Body of pancreas (tissue), 4 donors: ENCODE data around the gene AKR1C4. TPM values are rescaled to one million over a fixed set of nuclear protein-coding genes. Genes with fewer than 3 reads are reported as not detected.
"Not testable (repeated sequence)": the region's sequence is repeated elsewhere in the genome, so short reads cannot be mapped to it uniquely, and the experiment has no call there.

Experiments
- ATAC-seq: fragments of 150-250 bp; one replicate; pipeline ENCODE4 v1.9.1; 2016
- DNase-seq, 4 donors: peaks; one replicate each; pipeline ENCODE4 v3.0.0-alpha.2; 2019
- H3K27ac ChIP-seq, 4 donors: fragments of 200-600 bp; sonication (generic); 1 replicate in 3 of 4; 2 replicates in 1 of 4; pipeline versions ENCODE4 v1.5.1 to v1.6.1; 2016 to 2019; ENCODE audit warnings: mild to moderate bottlenecking in 1 of 4, mixed read lengths in 1 of 4, moderate library complexity in 1 of 4
- H3K27me3 ChIP-seq, 2 donors: fragments of 200-600 bp; sonication (generic); one replicate each; pipeline ENCODE4 v1.6.0; 2016; ENCODE audit warnings: mild to moderate bottlenecking in 1 of 2
- H3K36me3 ChIP-seq, 2 donors: fragments of 200-600 bp; sonication (generic); replicated peaks in 1 of 2; 2 replicates each; pipeline ENCODE4 v1.5.1; 2016; ENCODE audit warnings: low read depth in 2 of 2; ENCODE audit not compliant: insufficient read depth in 1 of 2
- H3K4me1 ChIP-seq: fragments of 200-600 bp; sonication (generic); one replicate; pipeline ENCODE4 v1.6.0; 2016
- H3K4me3 ChIP-seq, 2 donors: fragments of 200-600 bp; sonication (generic); 1 replicate in 1 of 2; 2 replicates in 1 of 2; pipeline ENCODE4 v1.5.1; 2016 to 2019
- H3K9me3 ChIP-seq, 3 donors: fragments of 200-600 bp; sonication (generic); 1 replicate in 2 of 3; 2 replicates in 1 of 3; pipeline ENCODE4 v1.5.1; 2016
- CTCF ChIP-seq, 7 experiments: fragments of 450-650 bp in 4 of 7; fragments of 200-600 bp in 3 of 7; sonication (generic) in 3 of 7; IDR thresholded peaks; one replicate each; pipeline ENCODE4 v1.5.1; 2016 to 2019; ENCODE audit warnings: antibody characterized with exemption in 7 of 7
- POLR2A ChIP-seq, 3 donors: fragments of 450-650 bp; IDR thresholded peaks; one replicate each; pipeline ENCODE4 v1.6.1; 2016; ENCODE audit warnings: antibody characterized with exemption in 3 of 3, mild to moderate bottlenecking in 2 of 3
- WGBS, 2 donors: methylation state at CpG; one replicate each; pipeline ENCODE4 v1.1.5; 2017; 5-methylcytosine and 5-hydroxymethylcytosine counted together
- intact Hi-C: fragments of 100-400 bp; cut with DNase I; formaldehyde crosslinking; loops from one replicate; pipeline ENCODE4 v1.15.1; 2023
- total RNA-seq, 2 donors: library from RNA; depleted of rRNA; stranded (reverse); fragments of >200 nt; gene quantifications; one replicate each; pipeline ENCODE4 v1.1.0, GENCODE V29; 2016

Gene AKR1C4
- total RNA-seq, 2 donors from 2014 or later, result 1.0 TPM; not detected in 1

- no peak for ATAC-seq
- DNase-seq, result no peak
- no peak for TF ChIP-seq CTCF (IDR thresholded peaks at IDR 0.05)
- no peak for TF ChIP-seq POLR2A (IDR thresholded peaks at IDR 0.05)
- intact Hi-C loops, result no loop called here
- Histone ChIP-seq H3K4me3 (no peak overlapping the region), H3K27ac (no peak overlapping the region), H3K36me3 (no peaks in the 10 kb centered on the region), H3K4me1 (no peaks in the 10 kb centered on the region), H3K27me3 (no peaks in the 10 kb centered on the region), H3K9me3 (peaks cover 0 to 28% (median 0%) of the 10 kb centered on the region in 3 donors)
- WGBS, 2 donors, result 47 to 63% methylated on average over 2 of the region's 2 CpGs
Observed at GRCh38 chr10:5163487-5163886, 33.1 kb upstream of the AKR1C4 start.

GRCh38 chr10:5165738-5166137 lies 30.9 kb upstream of the AKR1C4 start:
- WGBS, 2 donors, result 0 to 13% methylated on average over 1 of the region's 1 CpG
- Histone ChIP-seq H3K27ac (no peak overlapping the region), H3K9me3 (peaks cover 0 to 31% (median 0%) of the 10 kb centered on the region in 3 donors), H3K4me3 (no peak overlapping the region), H3K27me3 (no peaks in the 10 kb centered on the region), H3K4me1 (no peaks in the 10 kb centered on the region), H3K36me3 (no peaks in the 10 kb centered on the region)
- intact Hi-C loops, result no loop called here
- DNase-seq (no peak), ATAC-seq (no peak)
- TF ChIP-seq POLR2A (IDR thresholded peaks at IDR 0.05) (no peak), CTCF (IDR thresholded peaks at IDR 0.05) (no peak)

GRCh38 chr10:5168897-5169420 lies 27.7 kb upstream of the AKR1C4 start:
- peaks cover 0 to 31% (median 0%) of the 10 kb centered on the region in 3 donors for H3K9me3 ChIP-seq

GRCh38 chr10:5175581-5175980 lies 21.1 kb upstream of the AKR1C4 start:
- intact Hi-C loops, ATAC-seq, H3K27ac ChIP-seq, DNase-seq, H3K36me3 ChIP-seq, H3K27me3 ChIP-seq, H3K9me3 ChIP-seq, H3K4me1 ChIP-seq, H3K4me3 ChIP-seq: not testable (repeated sequence)
- 80 to 93% methylated on average over 3 of the region's 3 CpGs for WGBS, 2 donors

More at GRCh38 chr10:5168897-5169420, 27.7 kb upstream of the AKR1C4 start:
- Histone ChIP-seq H3K27ac (no peak overlapping the region), H3K36me3 (no peaks in the 10 kb centered on the region), H3K27me3 (no peaks in the 10 kb centered on the region), H3K4me3 (no peak overlapping the region), H3K4me1 (no peaks in the 10 kb centered on the region)
- DNase-seq (no peak), ATAC-seq (no peak)
- intact Hi-C loops, result no loop called here
- WGBS, 2 donors, result 64 to 82% methylated on average over 5 of the region's 5 CpGs
- TF ChIP-seq POLR2A (IDR thresholded peaks at IDR 0.05), result no peak

GRCh38 chr10:5180503-5180902 lies 16.1 kb upstream of the AKR1C4 start:
- 83 to 95% methylated on average over 11 to 12 of the region's 12 CpGs for WGBS, 2 donors
- H3K27ac ChIP-seq, ATAC-seq, H3K4me3 ChIP-seq, H3K36me3 ChIP-seq, H3K27me3 ChIP-seq, H3K9me3 ChIP-seq, H3K4me1 ChIP-seq, intact Hi-C loops, DNase-seq: not testable (repeated sequence)

- Histone ChIP-seq H3K27me3 (no peaks in the 10 kb centered on the region), H3K9me3 (no peaks in the 10 kb centered on the region), H3K27ac (no peak overlapping the region), H3K4me1 (no peaks in the 10 kb centered on the region), H3K36me3 (no peaks in the 10 kb centered on the region), H3K4me3 (no peak overlapping the region)
- ATAC-seq, result no peak
- 73 to 75% methylated on average over 2 of the region's 2 CpGs for WGBS, 2 donors
- no peak for TF ChIP-seq CTCF (IDR thresholded peaks at IDR 0.05)
- intact Hi-C loops, result no loop called here
- no peak for DNase-seq
Observed at GRCh38 chr10:5183923-5184322, 12.7 kb upstream of the AKR1C4 start.
